Measurements from ENCODE around the gene ETNK2. TPM values are rescaled to one million over a fixed set of nuclear protein-coding genes. Genes with fewer than 3 reads are reported as not detected.

Gene ETNK2
- total RNA-seq, 4 donors from 2014 or later, result 0.66 to 3.1 (median 2.3) TPM

- H3K27me3 ChIP-seq, result peaks cover 7 to 22% (median 18%) of the 10 kb centered on the region in 3 donors
- no peaks in the 10 kb centered on the region for H3K9me3 ChIP-seq
- no peak overlapping the region for H3K4me3 ChIP-seq
- H3K4me1 ChIP-seq, result peaks cover 3 to 5% of the 10 kb centered on the region in 2 donors
- no peak overlapping the region for H3K27ac ChIP-seq
- ATAC-seq (no peak), DNase-seq (no peak)
- TF ChIP-seq CTCF (IDR thresholded peaks at IDR 0.05 in 4 of 5, conservative IDR thresholded peaks at IDR 0.05 in 1 of 5) (no peak), POLR2A (IDR thresholded peaks at IDR 0.05) (no peak)
- intact Hi-C loops (cut with DNase I; ENCODE audit: low total_unique reads) (no loop called here), in situ Hi-C loops (cut with MboI; ENCODE audit: low sequenced_read_pairs in 4 of 4) (loop anchor here in 1 of 4 donors (5.0 to 25.0 kb wide), 2 partner anchors 206 to 356 kb away; partner anchors contain the start of gene MDM4)
- no peaks in the 10 kb centered on the region for H3K36me3 ChIP-seq
These were observed 4.0 kb upstream of the ETNK2 start for GRCh38 chr1:204155881-204156280.

- intact Hi-C loops (cut with DNase I; ENCODE audit: low total_unique reads), result no loop called here
- Histone ChIP-seq H3K27me3 (peaks cover 7 to 28% (median 20%) of the 10 kb centered on the region in 3 donors), H3K4me1 (peaks cover 5 to 7% of the 10 kb centered on the region in 2 donors), H3K4me3 (no peak overlapping the region), H3K27ac (no peak overlapping the region), H3K9me3 (no peaks in the 10 kb centered on the region), H3K36me3 (no peaks in the 10 kb centered on the region)
- in situ Hi-C loops (cut with MboI; ENCODE audit: low sequenced_read_pairs in 4 of 4), result loop anchor here in 1 of 4 donors (5.0 to 25.0 kb wide), 2 partner anchors 208 to 358 kb away; partner anchors contain the start of gene MDM4
- no peak for TF ChIP-seq POLR2A (IDR thresholded peaks at IDR 0.05)
- TF ChIP-seq CTCF (IDR thresholded peaks at IDR 0.05 in 4 of 5, conservative IDR thresholded peaks at IDR 0.05 in 1 of 5), result no peak
- DNase-seq (no peak), ATAC-seq (no peak)
These were observed 2.9 kb upstream of the ETNK2 start for GRCh38 chr1:204154568-204155255.

GRCh38 chr1:204153667-204154066, 1.8 kb upstream of the ETNK2 start:
- TF ChIP-seq CTCF (IDR thresholded peaks at IDR 0.05 in 4 of 5, conservative IDR thresholded peaks at IDR 0.05 in 1 of 5), result no peak
- no peak for TF ChIP-seq POLR2A (IDR thresholded peaks at IDR 0.05)
- in situ Hi-C loops (cut with MboI; ENCODE audit: low sequenced_read_pairs in 4 of 4) (loop anchor here in 1 of 4 donors (25.0 kb wide), 1 partner anchor 359 kb away; the partner anchor contains the start of gene MDM4), intact Hi-C loops (cut with DNase I; ENCODE audit: low total_unique reads) (no loop called here)
- no peaks in the 10 kb centered on the region for H3K36me3 ChIP-seq
- ATAC-seq (no peak), DNase-seq (no peak)
- H3K4me3 ChIP-seq, result no peak overlapping the region
- peaks cover 7 to 28% (median 20%) of the 10 kb centered on the region in 3 donors for H3K27me3 ChIP-seq
- no peak overlapping the region for H3K27ac ChIP-seq
- peaks cover 5 to 7% of the 10 kb centered on the region in 2 donors for H3K4me1 ChIP-seq
- no peaks in the 10 kb centered on the region for H3K9me3 ChIP-seq

GRCh38 chr1:204152310-204153044, 633 bp upstream of the ETNK2 start:
- DNase-seq (no peak), ATAC-seq (no peak)
- Histone ChIP-seq H3K27ac (no peak overlapping the region), H3K4me3 (peak overlapping the region; percentile 46 to 59 (median 50)), H3K36me3 (no peaks in the 10 kb centered on the region), H3K27me3 (peaks cover 7 to 28% (median 20%) of the 10 kb centered on the region in 3 donors), H3K4me1 (peaks cover 5 to 7% of the 10 kb centered on the region in 2 donors), H3K9me3 (no peaks in the 10 kb centered on the region)
- TF ChIP-seq CTCF (IDR thresholded peaks at IDR 0.05 in 4 of 5, conservative IDR thresholded peaks at IDR 0.05 in 1 of 5) (no peak), POLR2A (IDR thresholded peaks at IDR 0.05) (no peak)
- in situ Hi-C loops (cut with MboI; ENCODE audit: low sequenced_read_pairs in 4 of 4), result loop anchor here in 1 of 4 donors (25.0 kb wide), 1 partner anchor 360 kb away; the partner anchor contains the start of gene MDM4
- intact Hi-C loops (cut with DNase I; ENCODE audit: low total_unique reads), result no loop called here
